Natural killer cell (primary cell): ENCODE results near the gene ZNF862. TPM values are rescaled to one million over a fixed set of nuclear protein-coding genes. Genes with fewer than 3 reads are reported as not detected.

ENCODE experiments used
- ATAC-seq, 3 donors: fragments of 150-1000 bp in 2 of 3; fragments of 200-7000 bp in 1 of 3; cut with Tn5 transposase; 1 replicate in 1 of 3; 2 replicates in 2 of 3; pipeline ENCODE4 v1.10.0; 2021; ENCODE audit warnings: mild to moderate bottlenecking in 2 of 3, moderate library complexity in 2 of 3
- DNase-seq, 2 donors: peaks; one replicate each; pipeline versions ENCODE4 v3.0.0 to v3.0.0-alpha.2; 2013 to 2021; ENCODE audit warnings: mixed read lengths in 1 of 2
- H3K27ac ChIP-seq: one replicate; pipeline ENCODE4 v1.5.1; 2013; ENCODE audit warnings: mild to moderate bottlenecking, low read length
- H3K27me3 ChIP-seq: one replicate; pipeline ENCODE4 v1.6.1; 2013; ENCODE audit warnings: low read length; ENCODE audit not compliant: control insufficient read depth, insufficient read depth
- H3K36me3 ChIP-seq: one replicate; pipeline ENCODE4 v1.6.1; 2013; ENCODE audit warnings: low read length; ENCODE audit not compliant: control insufficient read depth, insufficient read depth
- H3K4me1 ChIP-seq: one replicate; pipeline ENCODE4 v1.6.1; 2013; ENCODE audit warnings: low read length; ENCODE audit not compliant: control insufficient read depth, insufficient read depth
- H3K4me3 ChIP-seq: one replicate; pipeline ENCODE4 v1.5.1; 2013; ENCODE audit warnings: low read length
- H3K9me3 ChIP-seq: one replicate; pipeline ENCODE4 v1.6.1; 2013; ENCODE audit warnings: low read length; ENCODE audit not compliant: control insufficient read depth, insufficient read depth
- H3K27ac Mint-ChIP-seq, 2 donors: one replicate each; pipeline ENCODE4 v1.8.0; 2022; ENCODE audit warnings: mild to moderate bottlenecking in 2 of 2, mixed read lengths in 2 of 2, moderate library complexity in 1 of 2
- H3K27me3 Mint-ChIP-seq, 2 donors: one replicate each; pipeline ENCODE4 v1.8.0; 2022; ENCODE audit warnings: low read depth in 2 of 2, mixed read lengths in 2 of 2
- H3K36me3 Mint-ChIP-seq: one replicate; pipeline ENCODE4 v1.8.0; 2022; ENCODE audit warnings: mixed read lengths
- H3K4me1 Mint-ChIP-seq, 2 donors: one replicate each; pipeline ENCODE4 v1.8.0; 2022; ENCODE audit warnings: mixed read lengths in 2 of 2
- H3K4me3 Mint-ChIP-seq: one replicate; pipeline ENCODE4 v1.8.0; 2022; ENCODE audit warnings: mild to moderate bottlenecking, moderate library complexity, mixed read lengths
- H3K9me3 Mint-ChIP-seq, 2 donors: one replicate each; pipeline ENCODE4 v1.8.0; 2022; ENCODE audit warnings: mixed read lengths in 2 of 2
- WGBS: methylation state at CpG from one replicate; pipeline ENCODE4 v1.1.7; 2013; ENCODE audit warnings: missing lambda C conversion rate; ENCODE audit not compliant: insufficient coverage; 5-methylcytosine and 5-hydroxymethylcytosine counted together
- intact Hi-C: fragments of 100-400 bp; cut with micrococcal nuclease; formaldehyde crosslinking; loops from one replicate; pipeline ENCODE4 v1.14.2; 2022
- total RNA-seq, 4 donors: library from RNA; stranded (reverse); fragments of 120-200 nt in 1 of 4; gene quantifications; one replicate each; pipeline versions ENCODE4 v1.2.3 to v1.2.4, GENCODE V29; 2013 to 2022
- TF ChIP-seq, protein P1 (sequence below): fragments of 200-600 bp; IDR thresholded peaks from one replicate; pipeline ENCODE4 v1.8.0; 2022; ENCODE audit warnings: antibody characterized with exemption

The ZNF862 gene
- total RNA-seq, 3 donors from 2014 or later (not counting 1 experiment from before 2014, with no cell fraction given) = 21.4 to 28.9 (median 21.7) TPM

DNA sequence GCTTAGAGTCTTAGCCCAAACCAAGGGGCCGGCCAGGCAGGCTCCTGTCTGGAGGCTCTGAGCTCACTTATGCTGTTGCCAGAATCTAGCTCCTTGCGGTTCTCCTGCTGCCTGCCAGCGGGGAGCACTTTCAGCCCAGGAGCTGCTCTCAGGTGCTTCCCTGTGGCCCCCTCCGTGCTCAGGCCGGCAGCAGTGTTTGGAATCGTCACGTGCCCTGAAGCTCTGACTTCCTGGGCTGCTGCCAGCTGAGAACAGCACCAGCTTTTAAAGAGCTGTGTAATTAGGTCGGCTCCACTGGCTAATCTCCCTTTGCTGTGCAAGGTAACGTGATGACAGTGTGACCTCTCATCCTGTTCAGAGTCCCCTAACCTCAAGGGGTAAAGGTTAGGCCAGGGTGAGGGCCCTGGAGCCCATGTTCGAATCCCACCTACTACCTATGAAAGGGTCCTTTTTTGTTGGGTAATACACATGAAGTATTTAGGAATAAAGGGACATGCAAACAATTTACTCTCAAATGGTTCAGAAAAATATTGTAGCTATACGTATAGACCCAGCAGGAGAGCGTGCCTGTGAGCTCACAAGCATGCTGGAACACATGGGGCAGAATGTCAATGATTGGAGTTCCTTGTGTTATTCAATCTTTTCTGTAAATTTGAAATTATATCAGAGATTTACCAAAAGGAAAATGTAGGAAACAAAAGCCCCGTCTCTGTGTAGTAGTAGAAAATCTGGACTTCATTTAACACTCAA, 16.6 kb downstream of the ZNF862 start:
- Histone ChIP-seq H3K9me3 (no peaks in the 10 kb centered on the region), H3K36me3 (peaks cover 15% of the 10 kb centered on the region), H3K27me3 (no peaks in the 10 kb centered on the region), H3K27ac (no peak overlapping the region), H3K4me1 (peaks cover 3% of the 10 kb centered on the region), H3K4me3 (no peak overlapping the region)
- no peaks in the 10 kb centered on the region for H3K36me3 Mint-ChIP-seq
- 78% methylated on average over 11 of the region's 13 CpGs for WGBS
- ATAC-seq (no peak), DNase-seq (peak in 1 of 2 donors; percentile 66)
- no peaks in the 10 kb centered on the region for H3K9me3 Mint-ChIP-seq
- H3K27me3 Mint-ChIP-seq = no peaks in the 10 kb centered on the region
- intact Hi-C loops = no loop called here
- H3K4me3 Mint-ChIP-seq = no peak overlapping the region
- H3K4me1 Mint-ChIP-seq = no peaks in the 10 kb centered on the region
- H3K27ac Mint-ChIP-seq = no peak overlapping the region
- TF ChIP-seq, protein P1, sequence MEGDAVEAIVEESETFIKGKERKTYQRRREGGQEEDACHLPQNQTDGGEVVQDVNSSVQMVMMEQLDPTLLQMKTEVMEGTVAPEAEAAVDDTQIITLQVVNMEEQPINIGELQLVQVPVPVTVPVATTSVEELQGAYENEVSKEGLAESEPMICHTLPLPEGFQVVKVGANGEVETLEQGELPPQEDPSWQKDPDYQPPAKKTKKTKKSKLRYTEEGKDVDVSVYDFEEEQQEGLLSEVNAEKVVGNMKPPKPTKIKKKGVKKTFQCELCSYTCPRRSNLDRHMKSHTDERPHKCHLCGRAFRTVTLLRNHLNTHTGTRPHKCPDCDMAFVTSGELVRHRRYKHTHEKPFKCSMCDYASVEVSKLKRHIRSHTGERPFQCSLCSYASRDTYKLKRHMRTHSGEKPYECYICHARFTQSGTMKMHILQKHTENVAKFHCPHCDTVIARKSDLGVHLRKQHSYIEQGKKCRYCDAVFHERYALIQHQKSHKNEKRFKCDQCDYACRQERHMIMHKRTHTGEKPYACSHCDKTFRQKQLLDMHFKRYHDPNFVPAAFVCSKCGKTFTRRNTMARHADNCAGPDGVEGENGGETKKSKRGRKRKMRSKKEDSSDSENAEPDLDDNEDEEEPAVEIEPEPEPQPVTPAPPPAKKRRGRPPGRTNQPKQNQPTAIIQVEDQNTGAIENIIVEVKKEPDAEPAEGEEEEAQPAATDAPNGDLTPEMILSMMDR = no peak

DNA sequence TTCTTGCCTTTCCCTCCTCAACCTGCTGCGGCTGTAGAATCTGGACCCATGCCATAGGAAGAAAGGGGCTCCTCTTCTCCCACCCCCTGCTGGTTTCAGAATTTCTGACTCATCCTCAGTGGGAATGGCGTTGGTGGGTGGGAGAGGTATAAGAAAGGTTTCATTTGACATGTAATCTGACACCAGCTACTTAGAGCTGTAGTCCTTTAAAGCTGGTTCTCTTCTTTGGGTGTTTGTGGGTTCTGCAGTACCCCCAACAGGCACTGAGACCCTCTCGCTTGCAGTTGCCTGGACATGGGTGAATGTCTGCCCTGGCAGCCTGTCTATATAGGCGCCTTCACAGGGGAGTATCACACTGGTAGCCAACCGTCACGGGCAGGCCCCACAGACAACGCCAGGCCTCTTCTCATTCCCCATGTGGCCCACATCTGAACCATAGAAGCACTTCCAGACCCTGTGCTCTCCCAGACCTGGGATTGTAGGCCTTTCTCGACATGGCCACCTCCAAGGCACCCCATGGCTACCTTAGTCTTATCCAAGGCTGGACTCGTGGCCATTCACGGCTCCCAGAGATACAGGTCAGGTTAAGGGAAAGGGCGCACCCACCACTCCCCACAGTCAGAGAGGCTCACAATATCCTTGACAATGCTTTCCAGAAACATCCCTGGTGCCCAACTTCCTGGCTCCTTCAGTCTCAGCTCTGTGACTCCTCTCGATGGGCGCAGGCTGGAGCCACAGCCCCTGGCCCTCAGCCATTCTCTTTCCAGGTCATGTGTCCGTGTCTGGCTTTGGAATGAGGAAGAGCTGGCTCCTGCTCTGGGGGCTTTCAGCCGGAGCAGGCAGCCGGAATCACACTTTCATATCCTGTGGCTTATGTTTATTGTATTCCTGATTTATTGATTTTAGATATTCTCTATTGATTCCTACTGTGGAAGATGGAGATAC, 17.5 kb downstream of the ZNF862 start:
- intact Hi-C loops = no loop called here
- Histone ChIP-seq H3K4me1 (peaks cover 4% of the 10 kb centered on the region), H3K27me3 (no peaks in the 10 kb centered on the region), H3K4me3 (no peak overlapping the region), H3K9me3 (no peaks in the 10 kb centered on the region), H3K36me3 (peaks cover 18% of the 10 kb centered on the region), H3K27ac (no peak overlapping the region)
- 93% methylated on average over 15 of the region's 16 CpGs for WGBS
- DNase-seq (no peak), ATAC-seq (peak in 1 of 3 donors; percentile 30)
- TF ChIP-seq, protein P1 = no peak
- no peaks in the 10 kb centered on the region for H3K4me1 Mint-ChIP-seq
- H3K36me3 Mint-ChIP-seq = no peaks in the 10 kb centered on the region
- H3K9me3 Mint-ChIP-seq = no peaks in the 10 kb centered on the region
- no peak overlapping the region for H3K27ac Mint-ChIP-seq
- no peak overlapping the region for H3K4me3 Mint-ChIP-seq
- no peaks in the 10 kb centered on the region for H3K27me3 Mint-ChIP-seq

DNA sequence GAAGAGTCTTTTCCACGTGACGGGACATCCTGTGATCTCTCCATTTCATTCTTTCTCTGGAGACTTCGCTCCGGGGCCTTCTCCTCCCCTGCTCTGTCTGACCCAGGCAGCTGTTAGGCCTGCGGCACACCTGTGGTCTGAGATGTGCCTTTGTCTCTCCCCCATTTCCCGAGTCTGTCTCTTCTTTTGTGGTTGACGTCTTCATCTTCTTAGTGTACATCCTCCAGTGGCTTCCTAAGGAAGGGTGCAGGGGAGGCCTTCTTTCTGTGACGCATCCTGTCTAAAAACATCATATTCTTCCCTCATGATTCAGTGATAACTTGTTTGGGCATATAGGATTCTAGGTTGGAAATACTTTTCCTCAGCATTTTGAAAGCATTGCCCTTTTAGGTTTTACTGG, 18.4 kb downstream of the ZNF862 start:
- H3K27ac ChIP-seq = no peak overlapping the region
- peaks cover 13% of the 10 kb centered on the region for H3K4me1 ChIP-seq
- intact Hi-C loops = no loop called here
- TF ChIP-seq, protein P1 = no peak
- H3K27me3 ChIP-seq = no peaks in the 10 kb centered on the region
- DNase-seq (peak in 1 of 2 donors; percentile 59), ATAC-seq (no peak)
- Mint-ChIP-seq H3K9me3 (no peaks in the 10 kb centered on the region), H3K27me3 (no peaks in the 10 kb centered on the region), H3K4me1 (peaks cover 0 to 4% of the 10 kb centered on the region in 2 donors), H3K4me3 (no peak overlapping the region), H3K36me3 (no peaks in the 10 kb centered on the region), H3K27ac (no peak overlapping the region)
- no peak overlapping the region for H3K4me3 ChIP-seq
- H3K9me3 ChIP-seq = no peaks in the 10 kb centered on the region
- H3K36me3 ChIP-seq = peaks cover 20% of the 10 kb centered on the region
- WGBS = 70% methylated on average over 6 of the region's 8 CpGs
